ENCODE results near the gene TALDO1.
A peak's percentile ranks its signal among the peaks of the same experiment; 100 is the strongest.
"Not testable (repeated sequence)": the region's sequence is repeated elsewhere in the genome, so short reads cannot be mapped to it uniquely, and the experiment has no call there.

The TALDO1 gene

DNA sequence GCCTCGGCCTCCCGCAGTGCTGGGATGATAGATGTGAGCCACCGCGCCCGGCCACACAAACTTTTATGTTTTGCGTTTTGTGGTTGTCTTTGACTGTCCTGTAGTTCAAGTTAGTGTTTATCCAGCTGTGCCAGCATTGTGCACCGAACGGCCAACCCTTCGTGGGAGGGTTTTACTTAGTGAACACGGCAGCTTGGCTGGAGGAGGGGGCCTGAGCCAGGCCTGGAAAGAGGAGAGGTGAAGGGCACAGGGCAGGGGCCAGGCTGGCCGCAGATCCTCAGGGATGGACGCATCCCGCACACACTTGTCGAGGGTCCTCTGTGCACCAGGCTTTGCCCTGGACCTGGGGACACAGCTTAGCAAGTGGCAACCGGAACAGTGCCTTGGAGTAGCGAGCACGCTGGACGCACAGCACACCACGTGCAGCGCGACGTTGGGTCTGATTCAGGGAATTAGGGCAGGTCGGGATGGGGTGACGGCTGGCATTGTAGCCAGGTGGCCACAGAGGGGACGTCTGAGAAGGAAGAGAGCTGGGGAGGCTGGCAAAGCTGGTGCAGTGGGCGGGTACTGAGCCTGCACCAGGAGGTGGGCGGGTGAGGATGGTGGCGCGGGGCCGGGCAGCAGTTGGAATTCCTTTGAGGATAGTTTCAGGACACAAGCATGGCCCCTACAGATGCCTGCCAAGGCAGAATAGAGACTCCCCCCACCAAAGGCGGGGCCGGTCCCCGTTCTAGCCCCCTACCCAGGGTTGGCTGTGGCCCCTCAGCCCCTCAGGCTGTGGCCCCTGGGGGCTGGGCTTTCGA is 27.8 kb upstream of the TALDO1 start:
- DNase-seq, result no peak

DNA sequence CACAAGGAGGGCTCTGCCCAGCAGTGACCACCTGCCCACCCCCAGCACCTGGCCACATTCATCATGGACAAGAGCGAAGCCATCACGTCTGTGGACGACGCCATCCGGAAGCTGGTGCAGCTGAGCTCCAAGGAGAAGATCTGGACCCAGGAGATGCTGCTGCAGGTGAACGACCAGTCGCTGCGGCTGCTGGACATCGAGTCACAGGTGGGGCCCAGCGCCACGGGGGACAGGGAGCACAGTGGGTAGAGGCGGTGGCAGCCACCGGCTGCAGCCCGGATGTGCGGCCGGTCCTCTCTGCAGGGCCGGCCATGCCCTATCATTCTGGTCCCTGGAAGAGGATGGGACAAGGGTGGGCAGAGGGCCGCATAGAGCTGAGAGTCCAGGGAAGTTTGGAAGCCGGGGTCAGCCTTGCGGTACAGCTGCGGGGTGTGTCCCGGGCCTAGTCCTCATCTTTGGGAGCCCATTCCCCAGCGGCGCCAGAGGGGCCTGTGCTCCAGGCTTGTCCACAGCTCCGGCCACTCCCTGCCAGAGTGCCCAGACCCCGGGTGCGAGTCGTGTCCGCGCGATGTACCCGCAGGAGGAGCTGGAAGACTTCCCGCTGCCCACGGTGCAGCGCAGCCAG is 27.1 kb upstream of the TALDO1 start:
- DNase-seq, result no peak

DNA sequence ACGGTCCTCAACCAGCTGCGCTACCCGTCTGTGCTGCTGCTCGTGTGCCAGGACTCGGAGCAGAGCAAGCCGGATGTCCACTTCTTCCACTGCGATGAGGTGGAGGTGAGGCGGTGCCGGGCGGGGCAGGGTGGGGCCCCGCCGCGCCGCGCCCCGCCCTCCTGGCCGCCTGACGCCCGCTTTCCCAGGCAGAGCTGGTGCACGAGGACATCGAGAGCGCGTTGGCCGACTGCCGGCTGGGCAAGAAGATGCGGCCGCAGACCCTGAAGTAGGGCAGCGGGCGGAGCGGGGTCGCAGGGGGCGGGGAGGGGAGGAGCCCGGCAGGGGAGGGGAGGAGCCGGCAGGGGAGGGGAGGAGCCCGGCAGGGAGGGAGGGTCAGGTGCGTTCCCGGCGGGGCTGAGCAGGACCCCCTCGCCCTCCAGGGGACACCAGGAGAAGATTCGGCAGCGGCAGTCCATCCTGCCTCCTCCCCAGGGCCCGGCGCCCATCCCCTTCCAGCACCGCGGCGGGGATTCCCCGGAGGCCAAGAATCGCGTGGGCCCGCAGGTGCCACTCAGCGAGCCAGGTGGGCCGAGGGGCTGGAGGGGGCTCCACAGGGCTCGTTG is 26.5 kb upstream of the TALDO1 start:
- peak; percentile 42 to 47 for DNase-seq

DNA sequence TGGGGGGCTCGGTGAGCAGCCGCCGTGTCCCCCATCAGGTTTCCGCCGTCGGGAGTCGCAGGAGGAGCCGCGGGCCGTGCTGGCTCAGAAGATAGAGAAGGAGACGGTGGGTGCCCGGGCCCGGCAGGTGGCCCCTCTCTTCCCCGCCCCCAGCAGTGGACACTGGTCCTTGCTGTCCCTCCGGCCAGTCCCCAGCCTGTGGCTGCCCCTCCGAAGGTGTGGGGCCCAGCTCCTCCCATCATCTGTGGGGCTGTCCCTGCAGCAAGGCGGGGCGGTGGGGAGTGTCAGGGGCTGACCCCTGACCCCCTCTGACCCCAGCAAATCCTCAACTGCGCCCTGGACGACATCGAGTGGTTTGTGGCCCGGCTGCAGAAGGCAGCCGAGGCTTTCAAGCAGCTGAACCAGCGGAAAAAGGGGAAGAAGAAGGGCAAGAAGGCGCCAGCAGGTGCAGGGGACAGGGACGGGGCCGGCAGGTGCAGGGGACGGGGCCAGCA is 26.0 kb upstream of the TALDO1 start:
- DNase-seq, result no peak

DNA sequence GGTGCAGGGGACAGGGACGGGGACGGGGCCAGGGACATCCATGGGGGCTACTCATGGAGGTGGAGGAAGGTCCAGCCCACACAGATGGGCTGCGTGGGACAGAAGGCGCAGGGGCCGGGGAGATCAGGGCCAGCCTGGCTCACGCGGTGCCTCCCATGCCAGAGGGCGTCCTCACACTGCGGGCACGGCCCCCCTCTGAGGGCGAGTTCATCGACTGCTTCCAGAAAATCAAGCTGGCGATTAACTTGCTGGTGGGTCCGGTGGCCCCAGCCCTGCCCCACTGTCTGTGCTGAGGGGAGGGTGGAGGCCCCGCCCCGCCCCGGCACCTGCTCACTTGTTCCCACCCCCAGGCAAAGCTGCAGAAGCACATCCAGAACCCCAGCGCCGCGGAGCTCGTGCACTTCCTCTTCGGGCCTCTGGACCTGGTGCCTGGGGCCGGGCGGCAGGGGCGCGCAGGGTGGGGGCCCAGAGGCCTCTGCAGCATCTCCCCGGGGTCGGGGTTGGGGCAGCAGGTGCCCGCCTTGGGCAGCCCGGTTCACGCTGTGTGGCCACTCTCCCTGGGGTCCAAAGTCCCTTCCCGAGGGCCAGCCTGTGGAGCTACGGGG is 25.4 kb upstream of the TALDO1 start:
- peak; percentile 45 to 51 for DNase-seq

DNA sequence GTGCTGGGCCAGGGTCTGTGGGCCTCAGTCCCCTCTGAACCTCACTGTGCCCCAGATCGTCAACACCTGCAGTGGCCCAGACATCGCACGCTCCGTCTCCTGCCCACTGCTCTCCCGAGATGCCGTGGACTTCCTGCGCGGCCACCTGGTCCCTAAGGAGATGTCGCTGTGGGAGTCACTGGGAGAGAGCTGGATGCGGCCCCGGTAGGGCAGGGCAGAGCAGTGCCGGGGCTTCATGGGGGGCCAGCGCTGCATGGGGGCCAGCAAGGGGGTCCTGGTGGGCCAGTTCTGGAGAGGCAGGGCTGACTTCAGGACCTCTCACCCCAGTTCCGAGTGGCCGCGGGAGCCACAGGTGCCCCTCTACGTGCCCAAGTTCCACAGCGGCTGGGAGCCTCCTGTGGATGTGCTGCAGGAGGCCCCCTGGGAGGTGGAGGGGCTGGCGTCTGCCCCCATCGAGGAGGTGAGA is 24.9 kb upstream of the TALDO1 start:
- no peak for DNase-seq

DNA sequence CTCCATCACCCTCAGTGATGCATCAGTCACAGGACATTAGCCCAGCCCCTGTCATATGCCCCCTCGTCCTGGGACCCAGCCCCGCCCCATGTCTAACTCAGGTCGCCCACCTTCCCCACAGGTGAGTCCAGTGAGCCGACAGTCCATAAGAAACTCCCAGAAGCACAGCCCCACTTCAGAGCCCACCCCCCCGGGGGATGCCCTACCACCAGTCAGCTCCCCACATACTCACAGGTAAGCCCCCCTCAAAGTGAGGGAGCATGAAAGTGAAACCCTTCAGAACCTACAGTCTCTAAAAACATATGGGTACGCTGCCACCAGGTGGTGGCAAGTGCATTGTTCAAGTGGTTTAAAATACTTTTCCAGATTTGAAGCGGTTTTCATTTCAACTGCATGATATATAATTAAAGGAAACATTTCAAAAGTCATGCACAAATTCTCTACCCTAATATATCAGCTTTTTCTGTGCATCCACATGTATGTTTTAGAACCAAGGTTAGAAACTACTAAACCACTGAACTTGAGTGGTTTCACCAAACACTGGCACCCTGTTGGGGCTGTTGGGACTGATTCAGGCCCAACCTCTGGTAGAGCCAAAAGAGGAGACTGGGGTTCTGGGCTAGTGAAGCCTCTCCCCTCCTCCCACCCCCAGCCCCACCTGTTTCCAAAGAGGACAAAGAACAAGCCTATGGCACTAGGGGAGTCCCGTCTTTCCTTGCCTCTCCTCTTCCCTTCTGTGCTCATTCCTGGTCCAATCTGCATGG is 24.0 kb upstream of the TALDO1 start:
- DNase-seq, result peak; percentile 30 to 33

DNA sequence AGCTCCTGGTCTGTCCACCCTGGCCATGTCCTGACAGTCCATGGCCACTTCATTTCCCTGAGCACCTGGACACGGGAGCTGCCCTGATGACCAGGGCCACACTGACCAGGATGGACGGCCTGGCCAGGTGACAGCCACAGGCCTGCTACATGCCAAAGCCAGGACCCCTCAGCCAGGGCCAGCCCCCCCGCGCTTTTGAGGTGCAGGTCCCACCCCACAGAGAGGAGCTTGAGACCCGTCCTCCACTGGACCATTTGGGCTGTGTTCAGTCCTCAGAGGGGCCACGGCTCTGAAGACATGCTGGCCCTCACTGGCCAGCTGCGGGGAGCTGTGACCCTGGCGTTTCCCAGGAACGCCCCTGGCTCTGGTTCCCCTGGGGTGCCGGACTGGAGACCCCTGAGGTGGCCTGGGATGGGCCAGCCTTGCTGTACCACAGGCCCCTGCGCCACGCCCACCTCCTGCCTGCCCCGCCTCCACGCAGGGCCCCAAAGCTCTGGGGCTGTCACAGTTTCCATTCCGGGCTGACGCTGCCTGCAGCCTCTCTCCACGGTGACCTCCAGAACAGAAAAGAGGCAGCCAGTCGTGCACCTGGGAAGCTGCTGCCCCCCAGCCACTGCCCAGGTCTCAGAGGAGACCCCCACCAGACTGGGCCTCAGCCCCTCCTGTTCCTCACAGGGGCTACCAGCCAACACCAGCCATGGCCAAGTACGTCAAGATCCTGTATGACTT is 23.1 kb upstream of the TALDO1 start:
- no peak for DNase-seq

DNA sequence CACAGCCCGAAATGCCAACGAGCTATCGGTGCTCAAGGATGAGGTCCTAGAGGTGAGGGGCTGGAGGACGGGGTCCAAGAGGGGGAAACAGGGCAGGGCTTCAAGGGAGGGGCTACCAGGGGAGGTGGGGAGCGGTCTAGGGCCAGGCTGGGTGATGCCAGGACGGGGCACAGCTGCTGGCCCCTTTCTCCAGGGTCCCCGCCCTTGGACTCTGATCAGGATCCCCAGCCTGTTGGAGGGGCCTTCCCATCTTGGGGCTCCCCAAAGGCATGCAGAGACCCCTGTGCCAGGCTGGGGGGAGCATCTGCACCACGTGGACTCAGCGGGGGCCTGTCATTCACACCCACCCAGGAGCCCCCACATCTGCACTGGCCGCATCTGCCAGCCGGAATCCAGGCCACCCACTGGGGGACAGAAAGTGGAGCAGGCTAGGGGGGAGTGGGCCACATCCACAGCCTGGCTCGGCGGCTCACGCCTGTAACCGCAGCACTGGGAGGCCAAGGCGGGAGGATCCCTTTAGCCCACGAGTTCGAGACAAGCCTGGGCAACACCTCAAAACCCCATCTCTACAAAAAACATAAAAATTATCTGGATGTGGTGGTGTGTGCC is 22.4 kb upstream of the TALDO1 start:
- DNase-seq, result no peak

DNA sequence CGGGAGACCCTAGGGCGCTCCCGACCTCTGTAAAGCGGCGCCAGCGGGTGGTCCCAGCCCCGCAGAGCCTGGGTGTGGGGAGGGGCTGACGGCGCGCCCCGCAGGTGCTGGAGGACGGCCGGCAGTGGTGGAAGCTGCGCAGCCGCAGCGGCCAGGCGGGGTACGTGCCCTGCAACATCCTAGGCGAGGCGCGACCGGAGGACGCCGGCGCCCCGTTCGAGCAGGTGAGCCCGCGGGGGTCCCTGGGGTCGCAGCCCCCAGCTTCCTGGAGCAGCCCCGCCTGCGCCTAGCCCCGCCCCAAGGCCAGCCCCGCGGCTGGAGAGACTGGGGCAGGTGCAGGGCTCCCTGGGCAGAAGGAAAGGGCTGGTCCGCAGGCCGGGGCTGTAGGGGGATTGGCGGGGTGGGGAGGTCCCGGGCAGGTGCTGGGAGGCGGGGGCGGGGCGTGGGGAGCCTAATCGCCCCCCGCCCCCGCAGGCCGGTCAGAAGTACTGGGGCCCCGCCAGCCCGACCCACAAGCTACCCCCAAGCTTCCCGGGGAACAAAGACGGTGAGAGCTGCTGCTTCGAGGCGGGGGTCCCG is 21.6 kb upstream of the TALDO1 start:
- no peak for DNase-seq

DNA sequence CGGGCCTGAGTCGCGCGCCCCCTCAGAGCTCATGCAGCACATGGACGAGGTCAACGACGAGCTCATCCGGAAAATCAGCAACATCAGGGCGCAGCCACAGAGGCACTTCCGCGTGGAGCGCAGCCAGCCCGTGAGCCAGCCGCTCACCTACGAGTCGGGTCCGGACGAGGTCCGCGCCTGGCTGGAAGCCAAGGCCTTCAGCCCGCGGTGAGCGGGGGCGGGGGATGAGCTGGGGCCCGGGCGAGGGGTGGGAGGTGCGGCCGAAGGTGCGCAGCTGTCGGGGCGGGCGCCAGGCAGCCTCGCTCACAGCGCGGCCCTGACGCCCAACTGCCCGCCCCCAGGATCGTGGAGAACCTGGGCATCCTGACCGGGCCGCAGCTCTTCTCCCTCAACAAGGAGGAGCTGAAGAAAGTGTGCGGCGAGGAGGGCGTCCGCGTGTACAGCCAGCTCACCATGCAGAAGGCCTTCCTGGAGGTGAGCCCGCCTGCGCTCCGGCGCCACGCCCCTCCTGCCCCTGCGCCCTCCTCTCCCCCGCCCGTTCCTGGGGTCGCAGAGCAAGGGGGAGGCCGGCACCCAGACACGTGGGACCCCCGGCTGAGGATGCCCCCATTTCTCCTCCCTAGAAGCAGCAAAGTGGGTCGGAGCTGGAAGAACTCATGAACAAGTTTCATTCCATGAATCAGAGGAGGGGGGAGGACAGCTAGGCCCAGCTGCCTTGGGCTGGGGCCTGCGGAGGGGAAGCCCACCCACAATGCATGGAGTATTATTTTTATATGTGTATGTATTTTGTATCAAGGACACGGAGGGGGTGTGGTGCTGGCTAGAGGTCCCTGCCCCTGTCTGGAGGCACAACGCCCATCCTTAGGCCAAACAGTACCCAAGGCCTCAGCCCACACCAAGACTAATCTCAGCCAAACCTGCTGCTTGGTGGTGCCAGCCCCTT is 20.7 kb upstream of the TALDO1 start:
- DNase-seq, result peak; percentile 35 to 46

DNA sequence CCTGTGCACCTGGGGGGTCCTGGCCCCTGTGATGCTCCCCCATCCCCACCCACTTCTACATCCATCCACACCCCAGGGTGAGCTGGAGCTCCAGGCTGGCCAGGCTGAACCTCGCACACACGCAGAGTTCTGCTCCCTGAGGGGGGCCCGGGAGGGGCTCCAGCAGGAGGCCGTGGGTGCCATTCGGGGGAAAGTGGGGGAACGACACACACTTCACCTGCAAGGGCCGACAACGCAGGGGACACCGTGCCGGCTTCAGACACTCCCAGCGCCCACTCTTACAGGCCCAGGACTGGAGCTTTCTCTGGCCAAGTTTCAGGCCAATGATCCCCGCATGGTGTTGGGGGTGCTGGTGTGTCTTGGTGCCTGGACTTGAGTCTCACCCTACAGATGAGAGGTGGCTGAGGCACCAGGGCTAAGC is 20.0 kb upstream of the TALDO1 start:
- no peak for DNase-seq

DNA sequence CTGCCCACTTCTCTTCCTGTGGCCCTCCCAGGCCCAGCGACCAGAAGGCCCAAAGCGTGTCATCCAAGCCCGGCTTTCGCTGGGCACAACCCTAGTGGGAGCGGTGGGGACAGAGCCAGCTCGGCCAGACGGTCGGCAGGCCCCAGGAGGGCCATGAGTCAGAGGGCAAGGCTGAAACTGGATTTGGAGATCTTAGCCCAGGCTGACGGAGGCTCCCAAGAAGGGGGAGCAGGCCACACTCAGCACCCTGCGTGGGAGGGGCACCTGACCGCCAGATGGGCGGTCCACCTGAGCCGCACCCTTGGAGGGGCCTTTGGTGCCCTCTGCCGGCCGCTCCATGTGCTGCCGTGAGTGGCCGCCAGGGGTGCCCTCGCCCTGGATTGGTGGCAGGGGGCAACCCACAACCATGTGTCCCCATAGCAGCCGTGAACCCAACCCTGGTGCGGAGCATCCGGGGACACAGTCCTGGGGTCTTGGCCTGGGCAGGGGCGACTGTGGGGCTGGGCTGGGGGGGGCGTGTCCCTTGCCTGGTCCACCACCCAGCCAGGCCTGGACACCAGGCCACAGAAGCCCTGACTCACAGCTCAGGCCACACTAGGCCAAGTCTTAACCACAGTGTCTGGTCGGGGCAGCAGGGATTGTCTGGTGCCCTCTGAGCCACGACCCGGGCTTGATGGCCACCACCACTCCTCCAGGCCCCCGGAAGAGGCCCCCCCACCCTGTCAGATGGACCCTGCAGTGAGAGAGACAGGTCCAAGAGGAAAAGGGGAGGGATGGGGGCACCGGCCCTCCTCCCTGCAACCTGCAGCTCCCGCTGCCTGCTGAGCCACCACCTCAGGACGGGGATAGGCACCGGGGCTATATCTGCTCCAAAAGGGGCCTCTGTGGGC is 19.2 kb upstream of the TALDO1 start:
- peak; percentile 71 to 73 for DNase-seq

DNA sequence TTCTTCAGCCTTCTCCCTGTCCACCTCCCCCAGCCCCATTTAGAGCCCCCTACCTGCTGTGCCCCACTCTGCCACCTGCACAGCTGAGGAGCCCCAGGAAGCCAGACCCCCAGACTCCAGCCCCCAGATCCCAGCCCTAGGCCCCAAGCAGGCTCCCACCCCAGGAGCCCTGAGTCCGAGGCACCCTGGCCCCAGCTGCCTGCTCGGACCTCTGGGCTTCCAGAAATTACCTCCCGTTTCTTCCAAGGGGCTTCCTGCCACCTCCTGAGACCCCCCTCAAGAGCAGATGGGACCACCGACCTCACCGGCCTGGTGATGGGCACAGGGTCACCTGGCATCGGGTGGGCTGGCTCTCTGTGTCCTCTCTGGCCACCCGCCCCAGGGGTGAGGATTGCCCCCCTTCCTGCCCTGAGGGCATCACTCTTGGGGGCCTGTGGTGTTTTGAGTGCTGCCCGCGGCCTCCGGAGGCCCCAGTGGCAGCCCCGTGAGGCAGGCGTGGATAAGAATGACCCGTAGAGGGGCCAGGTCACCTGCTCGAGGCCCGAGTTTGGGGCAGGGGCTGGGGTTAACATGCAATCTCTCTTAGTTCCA is 18.3 kb upstream of the TALDO1 start:
- DNase-seq, result no peak

DNA sequence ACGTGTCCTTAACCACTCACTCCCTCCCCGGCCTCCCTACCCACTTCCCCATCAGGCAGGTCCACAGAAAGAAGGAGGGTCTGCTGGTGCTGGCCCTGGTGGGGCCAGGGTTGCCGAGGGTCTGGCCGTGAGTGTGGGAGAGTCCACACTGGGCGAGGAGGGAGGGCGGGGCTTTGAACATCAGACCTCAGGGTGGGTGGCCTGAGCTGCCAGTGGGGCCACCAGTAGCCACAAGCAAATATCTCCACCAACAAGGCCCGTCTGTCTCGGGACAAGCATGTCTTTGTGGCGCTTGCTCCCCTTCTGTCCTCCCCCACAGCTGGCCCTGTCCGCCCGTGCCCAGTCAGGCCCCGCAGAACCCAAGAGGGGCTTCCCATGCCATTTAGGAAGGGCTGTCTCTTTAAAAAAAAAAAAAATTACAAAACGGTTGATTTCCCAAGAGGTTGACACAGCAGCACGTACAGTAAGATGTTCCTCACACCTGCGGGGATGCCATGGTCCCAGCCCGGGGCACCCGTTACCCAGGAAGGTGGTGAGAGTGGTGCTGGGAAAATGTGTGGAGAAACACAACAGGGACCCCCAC is 17.7 kb upstream of the TALDO1 start:
- no peak for DNase-seq

DNA sequence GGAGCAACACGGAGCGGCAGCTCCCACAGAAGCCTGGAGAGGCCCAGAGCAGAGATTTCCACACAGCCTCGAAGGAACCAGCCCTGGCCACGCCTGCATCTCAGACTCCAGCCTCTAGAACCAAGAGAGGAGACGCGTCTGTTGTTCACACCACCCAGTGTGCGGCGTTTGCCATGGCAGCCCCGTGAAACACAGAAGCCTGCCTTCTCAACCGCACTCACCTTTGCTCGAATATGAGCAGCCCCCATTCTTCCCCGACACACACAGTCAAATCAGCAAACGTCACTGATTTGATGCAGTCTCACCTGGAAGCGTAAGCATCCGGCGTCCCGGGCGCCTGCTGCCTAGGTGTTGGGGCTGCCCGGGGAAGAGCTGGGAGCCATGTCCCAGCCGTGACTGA is 14.2 kb upstream of the TALDO1 start:
- DNase-seq, result no peak

DNA sequence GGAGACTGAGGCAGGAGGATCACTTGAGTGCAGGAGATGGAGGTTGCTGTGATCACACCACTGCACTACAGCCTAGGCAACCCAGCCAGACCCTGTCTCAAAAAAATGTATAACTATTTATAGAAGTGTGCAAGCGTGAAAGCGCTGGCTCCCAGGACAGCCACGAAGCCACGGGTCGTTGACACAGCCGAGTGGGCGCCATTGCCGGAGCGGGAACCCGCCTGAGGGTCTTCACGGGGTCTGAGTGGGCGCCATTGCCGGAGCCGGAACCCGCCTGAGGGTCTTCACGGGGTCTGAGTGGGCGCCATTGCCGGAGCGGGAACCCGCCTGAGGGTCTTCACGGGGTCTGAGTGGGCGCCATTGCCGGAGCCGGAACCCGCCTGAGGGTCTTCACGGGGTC is 12.7 kb upstream of the TALDO1 start:
- not testable (repeated sequence) for DNase-seq

DNA sequence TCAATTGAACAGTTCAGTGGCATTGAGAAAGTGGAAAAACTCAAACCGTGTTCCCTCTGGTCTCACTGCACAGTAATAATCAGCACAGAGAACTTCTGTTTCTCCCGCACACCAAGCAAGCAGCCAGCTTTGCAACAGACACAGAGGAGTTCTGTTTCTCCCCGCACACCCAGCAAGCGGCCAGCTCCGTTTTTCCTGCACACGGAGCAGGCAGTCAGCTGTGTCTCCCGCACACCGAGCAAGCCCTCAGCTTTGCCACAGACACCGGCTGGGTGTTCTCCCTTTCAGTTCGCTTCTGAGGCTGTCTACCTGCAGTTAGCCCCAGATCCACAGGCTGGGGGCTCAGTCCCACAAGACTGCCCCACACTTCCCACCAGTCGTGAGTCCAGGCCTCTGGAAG is 9.9 kb upstream of the TALDO1 start:
- DNase-seq, result no peak

Measured in activated CD4-positive, alpha-beta T cell treated with anti-CD3 and anti-CD28 coated beads, Interleukin-2, amount 50 U/mL, for 4 hours (primary cell).